Hepatocyte (in vitro differentiated cells): ENCODE results near the gene MYOF. TPM values are rescaled to one million over a fixed set of nuclear protein-coding genes. Genes with fewer than 3 reads are reported as not detected.

ENCODE experiments used
- DNase-seq: peaks from one replicate; pipeline ENCODE4 v3.0.0-alpha.2; 2016; ENCODE audit warnings: low spot score
- H2AFZ ChIP-seq: fragments of 200-600 bp; sonication (generic); 2 replicates; pipeline ENCODE4 v1.6.0; 2016; ENCODE audit warnings: antibody characterized with exemption, mild to moderate bottlenecking
- H3K27ac ChIP-seq: fragments of 200-600 bp; sonication (generic); 2 replicates; pipeline ENCODE4 v1.5.1; 2016; ENCODE audit warnings: mild to moderate bottlenecking
- H3K27me3 ChIP-seq: fragments of 200-600 bp; sonication (generic); 2 replicates; pipeline ENCODE4 v1.6.1; 2016
- H3K36me3 ChIP-seq: fragments of 200-600 bp; sonication (generic); replicated peaks from 2 replicates; pipeline ENCODE4 v1.5.1; 2016; ENCODE audit warnings: low read depth; ENCODE audit not compliant: insufficient read depth
- H3K4me1 ChIP-seq: fragments of 200-600 bp; sonication (generic); 2 replicates; pipeline ENCODE4 v1.5.1; 2016; ENCODE audit warnings: mild to moderate bottlenecking, moderate library complexity; ENCODE audit not compliant: insufficient read depth
- H3K4me2 ChIP-seq: fragments of 200-600 bp; sonication (generic); 2 replicates; pipeline ENCODE4 v1.6.0; 2016
- H3K4me3 ChIP-seq: fragments of 200-600 bp; sonication (generic); 2 replicates; pipeline ENCODE4 v1.5.1; 2016; ENCODE audit warnings: mild to moderate bottlenecking
- H3K79me2 ChIP-seq: fragments of 200-600 bp; sonication (generic); 2 replicates; pipeline ENCODE4 v1.6.0; 2017; ENCODE audit warnings: mild to moderate bottlenecking
- H3K9me2 ChIP-seq: fragments of 200-600 bp; sonication (generic); replicated peaks from 2 replicates; pipeline ENCODE4 v1.6.0; 2017; ENCODE audit warnings: mild to moderate bottlenecking; ENCODE audit not compliant: insufficient read depth
- H3K9me3 ChIP-seq: fragments of 200-600 bp; sonication (generic); 2 replicates; pipeline ENCODE4 v1.5.1; 2016; ENCODE audit warnings: low read depth, mild to moderate bottlenecking
- H4K20me1 ChIP-seq: fragments of 200-600 bp; sonication (generic); 2 replicates; pipeline ENCODE4 v1.6.0; 2016; ENCODE audit warnings: mild to moderate bottlenecking; ENCODE audit not compliant: insufficient read depth, poor library complexity, severe bottlenecking
- CTCF ChIP-seq: fragments of 200-600 bp; sonication (generic); IDR thresholded peaks from 2 replicates; pipeline ENCODE4 v1.5.1; 2016; ENCODE audit warnings: antibody characterized with exemption, mild to moderate bottlenecking; ENCODE audit not compliant: poor library complexity
- EZH2 ChIP-seq: fragments of 200-600 bp; sonication (generic); IDR thresholded peaks from 2 replicates; pipeline ENCODE4 v1.6.1; 2016; ENCODE audit warnings: antibody characterized with exemption, mild to moderate bottlenecking, borderline replicate concordance
- EZH2phosphoT487 ChIP-seq: fragments of 200-600 bp; sonication (generic); IDR thresholded peaks from one replicate; pipeline ENCODE4 v1.6.1; 2018; ENCODE audit warnings: antibody characterized with exemption, mild to moderate bottlenecking, low read depth, moderate library complexity; ENCODE audit not compliant: unreplicated experiment, severe bottlenecking
- WGBS: methylation state at CpG from one replicate; pipeline ENCODE4 v1.1.6; 2016; ENCODE audit warnings: low lambda C conversion rate; ENCODE audit errors: missing lambda C conversion rate; 5-methylcytosine and 5-hydroxymethylcytosine counted together
- polyA plus RNA-seq: library from polyadenylated mRNA; unstranded; fragments of >200 nt; fragmentation: Nextera tagmentation; extraction: Ambion mirVana; gene quantifications from 2 replicates; pipeline ENCODE4 v1.2.1, GENCODE V29; 2016
- total RNA-seq: library from RNA; depleted of rRNA; stranded (reverse); fragments of >200 nt; gene quantifications from 2 replicates; pipeline ENCODE4 v1.2.3, GENCODE V29; 2014

MYOF gene
- total and polyA plus RNA-seq, 2 experiments from 2014 or later: 16.6 to 47.9 TPM

- 95% methylated on average over 3 of the region's 3 CpGs for WGBS
- Histone ChIP-seq H3K27me3 (no peaks in the 10 kb centered on the region), H3K36me3 (no peaks in the 10 kb centered on the region), H3K9me2 (no peaks in the 10 kb centered on the region), H3K4me2 (no peak overlapping the region), H3K4me3 (no peak overlapping the region), H3K79me2 (no peaks in the 10 kb centered on the region), H3K4me1 (peaks cover 11% of the 10 kb centered on the region), H3K9me3 (no peaks in the 10 kb centered on the region), H3K27ac (no peak overlapping the region), H4K20me1 (no peaks in the 10 kb centered on the region), H2AFZ (no peak overlapping the region)
- DNase-seq: no peak
- TF ChIP-seq EZH2 (no peak), EZH2phosphoT487 (no peak), CTCF (no peak)
Measured at GRCh38 chr10:93390306-93391090, 91.6 kb downstream of the MYOF start.

- no peak overlapping the region for H3K4me2 ChIP-seq
- H3K27me3 ChIP-seq: no peaks in the 10 kb centered on the region
- H3K4me1 ChIP-seq: no peaks in the 10 kb centered on the region
- H3K4me3 ChIP-seq: no peak overlapping the region
- H4K20me1 ChIP-seq: no peaks in the 10 kb centered on the region
- H3K36me3 ChIP-seq: no peaks in the 10 kb centered on the region
- no peak for DNase-seq
- H3K27ac ChIP-seq: no peak overlapping the region
- no peaks in the 10 kb centered on the region for H3K9me3 ChIP-seq
- TF ChIP-seq EZH2 (no peak), EZH2phosphoT487 (no peak), CTCF (no peak)
- no peaks in the 10 kb centered on the region for H3K79me2 ChIP-seq
- 93% methylated on average over 14 of the region's 14 CpGs for WGBS
- no peak overlapping the region for H2AFZ ChIP-seq
- no peaks in the 10 kb centered on the region for H3K9me2 ChIP-seq
Measured at GRCh38 chr10:93386631-93387369, 95.3 kb downstream of the MYOF start.

- Histone ChIP-seq H3K4me3 (no peak overlapping the region), H3K79me2 (no peaks in the 10 kb centered on the region), H3K27me3 (no peaks in the 10 kb centered on the region), H4K20me1 (no peaks in the 10 kb centered on the region), H3K27ac (no peak overlapping the region), H3K36me3 (no peaks in the 10 kb centered on the region), H3K9me2 (no peaks in the 10 kb centered on the region), H2AFZ (no peak overlapping the region), H3K4me2 (no peak overlapping the region), H3K9me3 (no peaks in the 10 kb centered on the region), H3K4me1 (no peaks in the 10 kb centered on the region)
- no peak for DNase-seq
- TF ChIP-seq CTCF: no peak
- no peak for TF ChIP-seq EZH2phosphoT487
- TF ChIP-seq EZH2: no peak
- WGBS: 96% methylated on average over 2 of the region's 2 CpGs
Measured at GRCh38 chr10:93385345-93385744, 96.8 kb downstream of the MYOF start.
